ENCODE results near the gene TBL1Y. TPM values are rescaled to one million over a fixed set of nuclear protein-coding genes. Genes with fewer than 3 reads are reported as not detected.

TBL1Y gene
- polyA plus RNA-seq, 3 donors from 2014 or later: not detected

Other genes starting within 250 kb of the TBL1Y start
- gene AMELY, start 1.1 kb downstream of the TBL1Y start, polyA plus RNA-seq: not detected